ENCODE measurements around the gene KCNB1.

The KCNB1 gene

DNA sequence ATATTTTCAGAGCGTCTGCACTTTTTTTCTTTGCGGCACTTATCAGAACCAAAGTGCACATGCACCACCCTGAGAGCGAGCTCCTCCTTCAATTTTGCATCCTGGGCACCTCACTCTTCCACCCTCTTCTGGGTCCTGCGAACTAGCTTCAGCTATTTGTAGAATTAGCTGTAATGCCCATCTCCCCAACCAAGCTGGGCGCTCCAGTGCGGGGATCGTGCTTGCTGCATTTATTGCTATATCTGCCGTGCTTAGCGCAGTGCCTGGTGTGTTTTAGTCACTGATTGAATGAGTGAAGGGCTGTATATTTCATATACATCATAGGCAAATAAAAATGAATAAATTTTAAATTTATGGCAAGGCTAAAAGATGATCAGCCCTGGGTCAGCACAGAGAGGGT, 75.8 kb downstream of the KCNB1 start:
- no peak for DNase-seq

DNA sequence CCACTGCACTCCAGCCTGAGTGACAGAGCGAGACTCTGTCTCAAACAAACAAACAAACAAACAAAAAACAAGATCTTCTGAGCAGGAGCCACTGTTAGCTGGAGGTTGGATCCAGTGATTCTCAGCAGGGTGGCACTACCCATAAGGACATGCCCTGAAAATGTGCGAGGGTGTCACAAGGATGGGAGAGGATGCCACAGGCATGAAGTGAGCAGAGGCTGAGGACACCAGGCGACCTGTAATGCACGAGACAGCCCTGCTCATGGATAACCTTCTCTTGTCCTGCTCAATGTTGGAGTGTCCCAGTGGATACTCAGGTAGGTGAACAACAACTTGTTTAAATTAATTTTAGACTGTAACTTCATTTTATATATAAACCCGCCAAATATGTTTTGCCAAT, 76.8 kb downstream of the KCNB1 start:
- DNase-seq: no peak

DNA sequence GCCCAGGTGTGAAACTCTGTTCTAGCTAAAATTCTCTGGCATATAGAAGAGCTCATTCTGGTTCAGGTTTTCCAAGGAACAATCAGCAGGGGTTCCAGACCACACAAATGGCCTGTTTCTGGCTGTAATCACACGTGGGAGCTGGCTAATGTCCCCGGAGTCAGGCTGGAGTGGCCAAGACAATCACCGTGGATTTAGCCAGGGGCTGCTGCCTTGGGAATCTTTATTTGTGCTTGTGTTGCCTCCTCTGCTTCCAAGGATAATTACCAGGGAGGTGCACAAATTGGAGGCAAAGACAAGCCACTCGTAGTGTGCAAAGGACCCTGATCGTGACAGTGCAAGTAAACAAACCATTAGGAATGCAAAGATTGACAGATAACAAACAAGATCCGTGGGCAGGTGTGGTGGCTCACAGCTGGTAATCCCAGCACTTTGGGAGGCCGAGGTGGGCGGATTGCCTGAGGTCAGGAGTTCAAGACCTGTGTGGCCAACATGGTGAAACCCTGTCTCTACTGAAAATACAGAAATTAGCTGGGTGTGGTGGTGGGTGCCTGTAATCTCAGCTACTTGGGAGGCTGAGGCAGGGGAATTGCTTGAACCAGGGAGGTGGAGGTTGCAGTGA, 77.3 kb downstream of the KCNB1 start:
- DNase-seq: peak; percentile 73

DNA sequence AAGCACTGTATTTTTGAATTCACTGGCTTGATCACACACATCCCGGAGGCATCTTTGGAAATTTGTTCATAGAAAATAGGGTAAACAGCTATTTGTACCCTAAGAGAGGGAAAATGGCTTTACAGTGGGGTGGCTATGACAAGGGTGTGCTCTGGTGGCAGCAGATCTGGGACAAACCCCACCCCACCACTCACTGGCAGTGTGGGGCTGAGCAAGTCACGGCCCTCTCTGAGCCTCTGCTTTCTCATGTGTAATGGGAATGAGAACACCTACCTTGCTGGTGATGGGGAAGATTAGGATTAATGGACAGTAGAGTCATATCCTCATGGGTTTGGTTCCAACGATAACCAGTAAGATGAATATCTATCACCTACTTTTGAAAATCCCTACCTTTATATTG, 78.0 kb downstream of the KCNB1 start:
- DNase-seq: no peak

DNA sequence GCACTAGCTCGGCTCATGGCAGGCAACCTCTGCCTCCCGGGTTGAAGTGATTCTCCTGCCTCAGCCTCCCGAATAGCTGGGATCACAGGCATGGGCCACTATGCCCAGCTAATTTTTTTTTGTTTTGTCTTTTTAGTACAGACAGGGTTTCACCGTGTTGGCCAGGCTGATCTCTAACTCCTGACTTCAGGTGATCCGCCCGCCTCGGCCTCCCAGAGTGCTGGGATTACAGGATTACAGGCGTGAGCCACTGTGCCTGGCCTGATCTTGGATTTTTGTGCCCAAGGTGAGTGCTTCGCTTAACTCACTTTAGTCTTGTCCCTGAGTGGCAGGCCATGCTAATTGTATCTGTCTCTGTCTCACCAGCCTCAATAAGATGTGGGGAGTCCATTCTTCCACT, 78.6 kb downstream of the KCNB1 start:
- no peak for DNase-seq

DNA sequence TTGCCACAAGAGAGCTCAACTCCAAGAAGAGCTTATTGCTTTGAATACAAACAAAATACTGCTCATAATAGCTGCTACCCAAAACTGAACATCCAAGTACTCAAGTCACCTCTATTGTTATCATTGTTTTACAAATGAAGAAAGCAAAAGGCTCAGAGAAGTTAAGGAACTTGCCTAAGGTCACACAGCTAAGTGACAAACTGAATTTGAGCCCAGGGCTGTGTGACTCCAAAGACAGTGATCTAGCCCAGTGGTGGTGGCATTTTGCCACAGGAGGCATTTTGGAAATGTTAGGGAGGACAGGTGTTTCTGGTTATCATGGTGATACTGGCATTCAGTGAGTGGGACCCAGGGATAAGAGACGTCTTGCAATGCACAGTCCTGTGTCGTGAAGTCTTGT, 79.5 kb downstream of the KCNB1 start:
- DNase-seq: no peak

DNA sequence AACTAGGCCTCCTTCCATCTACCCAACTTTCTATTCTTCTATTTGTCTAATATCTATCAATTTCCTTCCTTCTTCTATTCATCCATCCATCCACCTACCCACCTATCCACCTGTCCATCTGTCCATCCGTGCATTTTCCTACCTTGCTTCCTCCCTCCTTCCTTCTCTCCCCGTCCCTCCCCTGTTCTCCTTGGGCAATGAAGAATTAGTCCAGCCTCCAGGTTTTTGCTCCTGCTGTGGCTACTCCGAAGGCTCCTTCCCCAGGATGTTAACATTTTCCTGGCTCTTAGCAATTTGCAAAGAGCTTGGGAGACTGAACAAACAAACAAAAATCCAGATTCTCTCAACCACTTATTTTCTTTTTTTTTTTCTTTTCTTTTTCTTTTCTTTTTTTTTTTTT, 81.6 kb downstream of the KCNB1 start:
- DNase-seq: no peak

DNA sequence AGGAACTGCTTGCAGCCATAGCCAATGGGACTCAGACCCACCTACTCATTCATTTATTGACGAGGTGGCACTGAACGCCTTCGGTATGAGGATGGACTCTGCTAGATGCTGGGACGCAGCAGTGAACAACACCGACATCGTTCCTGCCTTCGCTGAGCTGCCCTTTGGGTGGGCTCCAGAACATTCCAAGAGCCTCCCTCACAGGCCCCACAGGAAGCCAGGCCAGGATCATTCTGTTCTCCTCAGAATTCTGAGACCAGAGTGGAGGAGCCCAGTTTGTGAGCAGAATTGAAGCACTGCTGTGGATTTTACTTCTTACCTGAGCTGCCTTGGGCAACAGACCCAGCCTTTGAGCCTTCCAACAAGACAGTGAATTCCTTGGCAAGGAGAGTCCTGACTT, 82.1 kb downstream of the KCNB1 start:
- DNase-seq: no peak

DNA sequence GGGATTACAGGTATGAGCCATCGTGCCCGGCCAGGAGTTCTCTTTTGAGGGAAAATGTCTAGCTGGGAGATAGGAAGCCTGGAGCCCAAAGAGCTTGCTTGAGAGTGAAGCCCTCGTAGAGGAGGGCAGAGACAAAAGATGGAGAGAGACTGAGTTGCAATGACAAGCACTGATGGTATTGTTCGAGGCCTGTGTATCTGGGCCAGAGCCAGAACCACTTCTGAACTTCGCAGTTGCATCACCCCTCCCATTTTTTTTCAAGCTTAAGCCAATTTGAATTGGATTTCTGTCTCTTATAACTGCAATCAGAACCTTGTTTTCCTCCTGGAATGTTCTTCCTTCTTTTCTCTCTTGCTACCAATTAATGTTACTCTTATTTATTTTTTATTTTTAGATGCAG, 83.1 kb downstream of the KCNB1 start:
- DNase-seq: no peak

DNA sequence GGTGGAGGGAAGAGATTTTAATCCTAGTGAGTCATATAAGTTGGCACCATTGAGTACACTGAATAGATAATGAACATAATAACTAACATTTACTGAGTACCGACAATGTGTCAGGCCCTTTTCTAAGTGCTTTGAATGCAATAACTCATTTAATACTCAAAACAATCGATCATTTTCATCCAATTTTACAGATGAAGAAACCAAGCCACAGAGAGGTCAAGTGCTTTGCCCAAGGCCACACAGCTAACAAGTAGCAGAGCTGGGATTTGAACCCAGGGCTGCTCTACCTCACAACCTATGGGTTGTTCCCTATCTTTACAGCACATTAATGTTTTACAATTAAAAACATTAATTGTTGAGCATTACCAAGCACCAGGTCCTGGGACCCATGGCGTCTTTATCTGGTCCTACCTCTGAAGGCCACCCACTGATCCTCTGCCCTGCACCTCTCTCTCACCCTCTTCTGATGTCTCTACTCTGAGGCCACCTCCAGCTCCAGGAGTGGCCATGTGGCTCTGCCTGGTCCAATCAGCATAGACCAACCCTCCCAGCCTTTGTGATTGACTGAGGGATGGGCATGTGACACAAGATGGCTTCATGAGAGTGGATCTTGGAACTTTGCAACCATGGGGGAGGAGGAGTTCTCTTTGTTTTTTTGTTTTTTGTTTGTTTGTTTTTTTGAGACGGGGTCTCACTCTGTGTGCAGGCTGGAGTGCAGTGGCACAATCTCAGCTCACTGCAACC, 83.9 kb downstream of the KCNB1 start:
- DNase-seq: no peak

DNA sequence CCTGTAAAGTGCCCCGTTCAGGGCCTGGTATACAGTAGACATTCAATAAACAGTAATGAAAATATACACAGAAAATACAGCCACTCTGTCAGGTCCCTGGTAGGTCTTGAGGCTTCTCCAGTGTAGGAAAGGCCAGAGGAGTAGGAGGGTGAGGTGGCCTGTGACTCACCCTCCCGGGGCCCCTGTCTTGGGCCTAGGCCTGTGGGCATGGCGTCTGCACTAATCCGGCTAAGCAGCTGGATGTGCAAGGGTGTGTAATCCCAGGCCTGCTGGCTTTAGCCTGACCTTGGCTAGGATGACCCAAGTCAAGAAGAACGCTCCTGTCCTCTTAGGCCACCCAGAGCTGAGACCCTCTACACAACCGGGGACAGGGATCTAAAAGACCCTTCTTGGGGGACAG, 84.9 kb downstream of the KCNB1 start:
- no peak for DNase-seq

DNA sequence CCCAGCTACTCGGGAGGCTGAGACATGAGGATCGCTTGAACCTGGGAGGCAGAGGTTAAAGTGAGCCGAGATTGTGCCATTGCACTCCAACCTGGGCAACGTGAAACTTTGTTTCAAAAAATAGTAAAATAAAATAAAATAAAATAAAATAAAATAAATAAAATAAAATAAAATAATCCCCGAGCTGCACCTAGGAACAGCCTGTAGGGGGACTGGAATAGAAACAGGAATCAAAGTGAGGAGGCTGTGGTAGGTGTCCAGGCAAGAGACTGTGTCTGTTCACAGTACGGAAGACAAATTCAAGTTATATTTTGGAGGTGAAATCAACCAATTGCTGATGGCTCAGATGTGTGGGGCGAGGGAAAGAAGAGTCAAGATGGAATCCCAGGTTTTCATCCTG, 86.2 kb downstream of the KCNB1 start:
- no peak for DNase-seq

DNA sequence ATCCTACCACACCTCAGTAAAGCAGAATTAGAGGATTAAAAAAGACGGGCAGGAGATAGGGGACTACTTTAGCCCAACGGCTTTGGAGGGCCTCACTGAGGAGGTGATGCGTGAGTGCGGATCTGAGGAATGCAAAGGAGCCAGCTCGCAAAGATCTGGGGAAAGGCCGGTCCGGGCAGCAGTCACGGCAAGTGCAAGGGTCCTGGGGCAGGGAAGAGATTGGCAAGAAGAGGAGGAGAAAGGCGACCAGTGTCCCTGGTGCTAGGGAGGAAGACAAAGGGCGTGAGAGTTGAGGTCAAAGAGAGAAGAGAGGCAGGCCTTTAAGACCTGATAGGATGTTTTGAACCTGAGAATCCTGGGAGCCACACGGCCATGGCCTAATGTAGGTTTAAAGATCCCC, 86.8 kb downstream of the KCNB1 start:
- DNase-seq: no peak

DNA sequence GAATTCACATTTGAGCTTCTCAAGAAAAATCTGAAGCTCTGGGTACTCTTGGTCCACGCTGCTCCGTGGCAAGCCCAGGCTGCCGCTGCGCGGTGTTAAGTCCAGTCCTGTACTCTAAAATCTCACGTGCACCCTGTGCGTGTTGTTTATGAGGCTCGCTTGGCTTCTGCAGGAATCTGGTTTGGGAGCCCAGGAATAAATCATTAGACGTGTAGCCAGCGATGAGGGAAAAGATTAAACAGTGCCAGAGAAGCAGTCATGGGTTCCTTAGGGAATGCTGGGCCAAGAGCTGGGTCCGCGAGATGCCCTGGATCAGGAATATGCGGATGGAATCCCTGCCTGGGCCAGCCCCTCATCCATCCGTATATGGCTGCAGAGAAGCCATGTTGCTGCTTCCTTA, 87.3 kb downstream of the KCNB1 start:
- no peak for DNase-seq

DNA sequence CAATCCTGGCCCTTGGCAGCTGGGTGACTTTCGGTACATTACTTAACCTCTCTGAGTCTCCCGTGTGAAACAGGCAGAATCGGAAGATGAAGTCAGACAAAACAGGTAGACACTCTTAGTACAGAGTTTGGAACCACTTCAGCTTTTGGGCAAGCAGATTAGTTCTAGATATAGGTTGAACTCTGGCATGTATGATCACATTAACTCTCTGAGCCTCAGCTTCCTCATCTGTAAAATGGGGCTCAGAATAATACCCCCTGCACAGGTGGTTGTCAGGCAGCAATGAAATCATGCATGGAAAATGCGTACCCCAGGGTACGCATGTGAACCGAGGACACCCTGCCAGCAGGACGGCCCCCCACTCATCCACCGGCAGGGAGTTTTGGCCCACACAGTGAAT, 87.7 kb downstream of the KCNB1 start:
- no peak for DNase-seq

DNA sequence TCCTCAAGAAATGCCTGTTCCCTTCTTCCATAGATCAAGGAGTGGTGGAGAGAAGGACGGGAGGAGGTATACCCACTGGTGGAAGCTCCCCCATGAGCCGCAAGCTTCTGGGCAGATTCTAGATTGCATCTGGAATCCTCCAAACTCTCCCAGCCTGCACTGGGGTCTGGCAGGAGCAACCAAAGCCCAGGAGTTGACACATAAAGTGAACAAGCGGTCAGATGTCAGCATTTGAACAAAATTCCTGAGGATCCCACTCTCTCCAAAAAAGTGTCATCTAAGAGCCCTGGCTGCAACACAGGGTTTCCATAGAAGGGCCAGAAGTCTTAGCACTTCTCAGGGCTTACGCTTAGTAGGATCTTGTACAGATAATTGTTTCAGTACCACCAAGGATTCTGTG, 88.2 kb downstream of the KCNB1 start:
- DNase-seq: no peak

DNA sequence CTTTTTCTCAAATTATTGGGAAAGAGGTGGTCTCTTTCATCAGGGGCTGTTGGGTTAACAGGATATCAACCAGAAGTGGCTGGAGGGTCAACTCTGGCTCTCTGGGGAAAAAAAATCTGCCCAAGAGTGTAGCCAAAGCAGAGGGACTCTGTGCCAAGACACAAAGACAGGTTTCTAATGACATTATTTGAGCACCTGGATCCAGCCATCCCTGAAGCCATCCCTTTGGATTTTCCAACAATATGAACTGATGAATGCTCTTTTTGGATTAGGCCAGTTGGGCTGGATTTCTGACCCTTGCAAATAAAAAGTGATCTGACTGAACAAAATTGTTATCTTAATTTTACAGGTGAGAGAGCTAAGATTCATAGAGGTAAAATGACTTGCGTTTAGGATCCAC, 88.7 kb downstream of the KCNB1 start:
- no peak for DNase-seq

DNA sequence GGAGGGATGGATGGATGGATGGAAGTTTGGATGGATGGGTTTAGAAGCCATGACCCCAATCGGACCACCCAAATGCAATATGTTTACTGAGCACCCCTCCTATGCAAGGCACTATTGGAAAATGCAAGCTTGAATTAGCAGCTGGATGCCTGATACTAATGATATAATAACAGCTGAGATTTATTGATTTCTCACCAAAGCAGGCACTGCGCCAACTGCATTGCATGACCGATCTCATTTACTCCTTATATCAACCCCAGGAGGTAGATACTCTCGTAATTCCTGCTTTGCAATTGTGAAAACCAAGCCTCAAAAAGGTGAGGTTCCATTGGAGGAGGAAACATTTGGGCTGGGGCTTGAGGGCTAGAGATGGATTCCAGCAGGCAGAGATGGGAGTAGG, 89.7 kb downstream of the KCNB1 start:
- peak; percentile 51 for DNase-seq

DNA sequence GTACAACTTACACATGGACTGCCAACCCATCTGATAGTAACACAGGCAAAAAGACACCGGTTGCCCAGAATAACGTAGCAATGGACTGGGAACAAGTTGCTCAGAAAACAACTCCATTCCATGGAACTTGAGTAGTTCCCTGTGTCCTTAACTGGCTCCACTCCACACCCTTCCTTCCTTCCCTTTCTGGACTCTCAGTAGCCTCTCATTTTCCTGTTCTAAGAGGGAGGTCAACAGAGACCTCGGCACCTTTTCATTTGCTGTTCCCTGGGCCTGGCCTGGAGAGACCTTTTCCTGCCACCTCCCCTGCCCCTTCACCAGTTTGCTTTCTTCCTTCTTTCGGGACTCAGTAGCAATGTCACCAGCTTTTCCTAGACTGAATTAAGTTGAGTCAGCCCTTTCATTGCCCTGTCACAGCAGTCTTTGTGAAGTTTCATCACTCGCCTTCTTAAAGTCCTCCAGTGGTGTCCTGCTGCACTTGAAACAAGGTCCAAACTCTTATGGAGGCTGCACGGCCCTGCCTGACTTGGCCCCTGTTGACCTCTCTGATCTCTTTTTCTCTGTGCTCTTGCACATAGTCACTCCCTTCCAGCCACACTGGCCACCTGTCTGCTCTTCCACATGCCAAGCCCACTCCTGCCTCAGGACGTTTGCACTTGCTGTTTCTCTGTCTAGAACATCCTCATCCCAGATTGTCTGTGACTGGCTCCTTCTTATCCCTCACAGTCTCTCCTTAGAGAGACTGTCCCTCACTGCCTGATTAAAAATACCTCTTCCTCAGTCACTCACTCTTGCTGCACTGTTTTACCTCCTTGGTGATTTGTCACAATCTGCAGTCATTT, 90.8 kb downstream of the KCNB1 start:
- DNase-seq: no peak

DNA sequence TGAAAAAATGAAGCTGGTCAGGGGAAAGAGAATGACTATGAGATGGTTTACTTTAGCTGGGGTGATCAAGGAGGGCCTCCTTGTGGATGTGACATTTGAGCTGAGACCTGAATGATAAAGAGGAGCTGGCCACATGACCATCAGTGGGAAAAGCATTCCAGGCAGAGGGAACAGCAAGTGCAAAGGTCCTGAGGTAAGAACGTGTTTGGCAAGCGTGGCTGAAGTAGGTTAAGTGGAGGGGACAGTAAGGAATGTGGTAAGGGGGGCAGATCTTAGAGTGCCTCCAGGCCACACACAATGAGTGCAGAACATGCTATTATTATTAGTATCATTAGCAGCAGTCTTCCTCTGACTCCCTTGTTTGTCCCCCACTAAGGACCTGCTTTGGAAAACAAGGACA, 92.6 kb downstream of the KCNB1 start:
- no peak for DNase-seq

DNA sequence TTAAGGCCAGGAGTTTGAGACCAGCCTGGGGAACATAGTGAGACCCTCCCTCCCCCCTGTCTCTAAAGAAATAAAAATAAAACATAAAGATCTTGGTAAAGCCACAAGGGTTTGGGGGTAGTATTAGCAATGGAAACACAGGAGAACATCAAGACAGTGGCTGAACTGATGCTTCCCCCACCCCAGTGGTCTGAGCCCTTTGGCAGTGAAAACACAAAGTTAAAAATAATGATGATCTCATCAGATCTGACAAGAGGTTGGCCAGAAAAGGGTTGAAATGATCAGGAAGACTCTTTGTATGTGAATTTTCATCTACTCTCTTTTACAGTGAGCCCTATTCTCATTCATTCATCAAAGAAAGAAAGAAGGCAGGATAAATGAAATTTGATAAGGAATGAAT, 93.7 kb downstream of the KCNB1 start:
- DNase-seq: no peak

DNA sequence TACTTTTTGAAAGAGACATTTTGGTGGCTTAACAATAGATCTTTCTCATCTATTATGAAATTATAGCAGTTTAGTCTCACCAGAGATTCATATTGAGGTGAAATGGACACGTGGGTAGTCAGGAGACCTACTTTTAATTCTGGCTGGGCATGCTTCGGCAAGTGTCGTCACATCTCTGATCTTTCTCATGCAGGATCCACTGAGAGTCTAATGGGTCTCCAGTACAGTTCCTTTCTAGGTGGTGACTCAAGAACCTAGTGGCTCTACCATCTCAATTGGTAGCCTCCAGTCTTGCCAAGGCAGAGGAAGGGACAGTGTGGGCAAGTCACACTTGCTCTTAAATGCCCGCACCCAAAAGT, 94.9 kb downstream of the KCNB1 start:
- DNase-seq: no peak

DNA sequence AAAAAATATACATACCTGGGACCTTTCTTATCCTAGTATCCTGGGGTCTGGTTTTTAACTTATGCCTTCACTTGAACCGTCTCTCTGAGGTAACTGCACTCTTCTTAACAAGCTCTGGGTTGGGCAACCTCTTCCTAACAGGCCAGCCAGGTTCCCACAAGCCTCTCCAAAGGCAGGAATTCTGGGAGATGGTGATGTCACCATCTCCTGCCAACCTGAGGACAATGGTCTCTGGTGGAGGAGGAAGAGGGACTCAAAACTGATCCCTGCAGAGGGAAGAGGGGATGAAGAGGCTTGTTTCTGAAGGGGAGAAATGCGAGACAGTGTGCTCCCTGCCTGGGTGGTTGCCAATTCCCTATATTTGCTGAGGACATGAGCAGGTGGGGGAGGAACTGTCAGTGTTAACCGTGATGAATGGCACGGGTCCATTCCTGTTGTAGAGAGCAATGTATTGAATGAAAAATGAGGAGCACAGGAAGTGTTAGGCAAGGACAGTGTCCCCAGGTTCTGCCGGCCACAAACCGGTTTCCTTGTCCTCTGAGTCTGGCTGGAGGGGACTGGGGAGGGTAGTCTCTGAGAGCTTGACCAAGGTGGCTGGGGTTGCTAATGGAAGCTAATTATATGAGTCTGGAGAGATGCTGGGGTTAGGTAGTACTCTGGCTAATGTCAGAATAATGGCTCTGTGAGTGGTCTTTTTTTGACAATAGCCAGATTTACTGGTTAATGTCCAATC, 95.5 kb downstream of the KCNB1 start:
- DNase-seq: peak; percentile 93

DNA sequence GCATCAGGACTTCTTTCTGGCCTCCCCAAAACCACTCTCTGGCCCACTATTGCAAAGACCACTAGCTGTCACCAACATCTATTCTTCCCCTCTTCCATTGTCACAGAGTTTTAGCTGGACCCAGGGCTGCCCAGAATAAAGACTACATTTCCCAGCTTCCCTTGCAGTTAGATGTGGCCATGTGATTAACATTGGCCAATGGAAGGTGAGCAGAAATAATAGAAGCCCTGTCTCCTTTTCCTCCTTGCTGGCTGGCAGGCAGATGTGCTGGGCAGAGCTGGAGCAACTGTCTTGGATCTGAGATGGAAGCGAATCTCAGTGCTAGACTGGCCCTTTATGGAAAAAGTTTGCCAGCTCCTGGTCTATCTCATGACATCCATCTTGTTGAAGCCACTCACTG, 97.0 kb downstream of the KCNB1 start:
- DNase-seq: peak; percentile 36
